Measurements from ENCODE around the gene KBTBD3.
"Not testable (repeated sequence)": the region's sequence is repeated elsewhere in the genome, so short reads cannot be mapped to it uniquely, and the experiment has no call there.

- not testable (repeated sequence) for TF ChIP-seq TAF1 (IDR thresholded peaks at IDR 0.05; ENCODE audit: borderline replicate concordance, low read depth, low read length); POLR2A (IDR thresholded peaks at IDR 0.05; ENCODE audit: low read depth, low read length); POLR2AphosphoS5 (IDR thresholded peaks at IDR 0.05; ENCODE audit: low read depth, low read length)
Observed at GRCh38 chr11:106058377-106058776, 18.8 kb downstream of the KBTBD3 start.

Data from GM12892 (cell line).